CD4-positive, alpha-beta T cell treated with Interleukin-15 for 4 hours (primary cell): ENCODE data around the gene DHRS4.

Experiments used
- DNase-seq: peaks from one replicate; pipeline ENCODE4 v3.0.0-alpha.2; 2020; ENCODE audit warnings: low spot score

Gene DHRS4

DNA sequence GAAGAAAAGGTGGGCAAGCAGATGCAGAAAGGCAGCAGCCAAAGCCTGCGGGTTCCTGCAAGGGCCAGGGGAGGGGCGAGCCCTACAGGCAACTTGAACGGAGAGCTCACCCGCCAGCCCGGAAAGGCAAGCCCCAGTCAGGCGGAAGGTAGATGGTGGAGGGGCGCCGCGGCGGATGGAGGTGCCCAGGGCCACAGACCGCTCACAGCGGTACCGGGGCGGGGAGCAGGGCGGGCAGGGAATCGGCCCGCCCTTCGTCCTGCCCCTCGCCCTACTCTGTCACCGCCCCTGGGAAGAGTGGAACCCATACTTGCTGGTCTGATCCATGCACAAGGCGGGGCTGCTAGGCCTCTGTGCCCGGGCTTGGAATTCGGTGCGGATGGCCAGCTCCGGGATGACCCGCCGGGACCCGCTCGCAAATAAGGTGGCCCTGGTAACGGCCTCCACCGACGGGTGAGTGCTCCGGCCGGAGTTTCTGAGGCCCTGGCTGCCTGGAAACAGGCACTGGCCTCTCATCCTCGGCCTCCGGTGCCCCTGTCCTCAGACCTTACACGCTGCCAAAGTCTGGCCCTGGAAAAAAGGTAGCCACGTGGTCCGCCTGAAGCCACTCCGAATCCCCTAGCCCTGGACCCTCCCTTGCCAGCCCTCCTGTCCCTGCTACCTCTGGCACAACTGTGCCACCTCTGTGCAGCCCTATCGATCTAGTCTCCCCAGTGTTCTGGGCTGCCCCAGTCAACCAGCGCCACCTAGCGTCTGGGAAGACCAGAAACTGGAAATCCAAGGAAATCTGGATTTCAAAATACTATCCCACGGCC is at the start of gene DHRS4:
Gene DHRS4 (plus strand): TSS at position 307 of the 815 bp plus-strand sequence. CDS start 19 bp downstream, at position 326.
- DNase-seq = peak; percentile 82

DNA sequence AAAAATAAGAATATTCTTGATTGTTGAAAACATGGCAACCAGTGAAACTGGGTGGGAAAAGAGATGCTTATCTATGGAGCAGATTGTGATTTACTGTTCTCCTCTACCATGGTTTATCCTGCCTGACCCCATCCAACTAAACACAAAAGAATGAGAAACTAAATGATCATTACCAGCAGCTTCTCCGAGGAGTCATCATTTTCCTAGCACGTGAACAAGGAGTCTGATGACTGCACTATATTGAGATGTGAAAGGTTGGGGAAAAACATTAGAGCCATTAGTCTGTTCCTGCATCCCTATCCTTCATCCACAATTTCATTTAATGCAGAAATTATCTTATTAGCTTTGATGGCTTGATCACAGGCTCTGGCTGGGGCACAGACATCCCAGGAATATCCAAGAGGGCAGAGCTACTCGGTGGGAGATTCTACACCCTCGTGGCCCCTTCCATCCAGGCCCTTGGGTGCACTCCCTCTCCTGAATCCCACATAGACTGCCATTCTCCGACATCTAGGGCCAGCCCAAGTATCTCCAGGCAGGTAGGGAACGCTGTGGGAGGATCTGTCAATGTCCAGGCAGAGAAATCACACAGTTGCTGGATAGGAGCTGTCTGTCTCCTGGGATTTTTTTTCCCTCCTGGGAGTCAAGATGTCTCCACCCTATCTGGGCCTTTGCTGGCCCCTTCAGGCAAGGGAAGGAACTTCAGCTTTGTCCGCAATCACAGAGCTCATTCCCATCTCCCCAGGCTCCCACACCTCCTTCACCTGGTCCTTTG is 43.3 kb upstream of the DHRS4 start:
- peak; percentile 6 for DNase-seq

DNA sequence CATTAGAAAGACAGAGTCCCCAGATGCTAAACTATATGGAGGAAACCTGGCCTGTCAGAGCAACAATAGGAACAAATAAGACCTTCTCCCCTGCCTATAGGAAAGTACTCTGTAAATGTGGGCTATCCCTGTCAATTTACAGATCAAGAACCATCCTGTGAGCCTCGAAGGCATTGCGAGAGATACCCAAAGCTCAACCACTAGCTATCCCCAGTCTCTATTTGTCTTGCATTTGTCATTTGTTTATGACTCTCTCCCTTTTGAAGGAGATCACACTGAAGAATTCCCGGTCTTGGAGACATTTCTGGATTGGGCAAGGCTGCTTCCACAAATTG is 42.7 kb upstream of the DHRS4 start:
- no peak for DNase-seq

DNA sequence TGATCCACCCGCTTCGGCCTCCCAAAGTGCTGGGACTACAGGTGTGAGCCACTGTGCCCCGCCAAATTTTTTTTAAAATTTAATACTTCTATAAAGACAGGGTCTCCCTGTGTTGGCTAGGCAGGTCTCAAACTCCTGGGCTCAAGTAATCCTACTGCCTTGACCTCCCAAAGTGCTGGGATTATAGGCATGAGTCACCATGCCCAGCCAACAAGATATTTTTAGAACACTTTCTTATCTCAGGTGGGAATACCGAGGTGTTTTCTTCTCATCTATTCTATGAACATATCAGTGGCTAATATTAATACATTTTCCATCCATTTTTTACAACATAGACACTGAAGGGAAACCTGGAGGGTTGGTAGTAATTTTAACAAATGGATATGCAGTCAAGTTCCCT is 38.0 kb upstream of the DHRS4 start:
- no peak for DNase-seq

DNA sequence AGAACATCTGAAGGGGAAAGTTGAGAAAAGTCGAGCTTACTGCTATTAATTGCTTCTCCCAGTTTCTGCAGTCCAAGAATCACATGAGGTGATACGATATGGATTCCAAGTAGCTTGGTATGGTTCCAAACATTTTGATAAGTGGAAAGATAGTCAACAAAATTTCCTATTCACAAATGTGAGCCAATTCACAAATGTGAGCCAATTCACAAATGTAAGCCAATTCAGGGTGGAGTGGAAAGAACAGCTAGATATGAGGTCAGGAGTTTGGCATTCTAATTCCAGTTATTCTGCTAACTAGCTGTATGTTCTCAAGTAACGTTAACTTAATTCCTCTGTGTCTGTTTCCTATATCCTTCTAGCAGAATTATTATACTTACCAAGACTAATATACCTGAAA is 37.6 kb upstream of the DHRS4 start:
- DNase-seq = no peak

DNA sequence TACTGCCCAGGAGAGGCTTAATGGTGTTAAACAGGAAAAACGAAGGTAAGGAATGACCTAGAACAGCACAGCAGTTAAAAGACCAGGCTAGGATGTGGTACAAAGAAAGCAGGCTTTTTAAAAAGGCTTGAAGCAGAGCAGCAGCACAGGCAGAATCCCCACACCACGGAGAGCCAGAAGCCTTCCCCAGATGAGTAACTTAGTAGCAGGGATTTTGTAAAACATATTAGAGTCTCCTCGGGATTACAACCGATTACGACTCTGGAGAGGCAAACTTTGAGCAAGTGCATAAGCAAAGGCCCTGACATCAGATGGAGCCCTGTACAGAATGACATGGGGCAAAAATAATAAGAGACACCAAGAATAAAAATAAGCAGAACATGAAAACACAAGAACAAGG is 37.1 kb upstream of the DHRS4 start:
- DNase-seq = no peak

DNA sequence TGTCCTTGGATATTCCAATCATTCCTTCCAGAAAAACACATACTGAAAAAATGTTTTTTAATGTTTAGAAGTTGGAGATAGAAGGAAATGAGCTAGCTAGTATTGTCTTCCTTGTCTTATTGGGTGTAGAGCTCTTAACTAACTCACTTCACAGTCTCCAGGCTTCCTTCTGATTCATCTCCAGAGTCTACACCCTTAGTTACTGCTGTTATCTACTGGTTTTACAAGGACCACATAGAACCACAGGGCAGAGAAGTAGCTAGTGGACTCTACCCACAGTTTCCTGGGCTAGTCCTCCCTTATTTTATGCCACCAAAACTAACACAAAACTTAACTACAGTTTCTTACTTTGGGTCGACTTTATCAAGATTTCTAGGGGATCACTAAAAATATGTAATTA is 31.0 kb upstream of the DHRS4 start:
- no peak for DNase-seq

DNA sequence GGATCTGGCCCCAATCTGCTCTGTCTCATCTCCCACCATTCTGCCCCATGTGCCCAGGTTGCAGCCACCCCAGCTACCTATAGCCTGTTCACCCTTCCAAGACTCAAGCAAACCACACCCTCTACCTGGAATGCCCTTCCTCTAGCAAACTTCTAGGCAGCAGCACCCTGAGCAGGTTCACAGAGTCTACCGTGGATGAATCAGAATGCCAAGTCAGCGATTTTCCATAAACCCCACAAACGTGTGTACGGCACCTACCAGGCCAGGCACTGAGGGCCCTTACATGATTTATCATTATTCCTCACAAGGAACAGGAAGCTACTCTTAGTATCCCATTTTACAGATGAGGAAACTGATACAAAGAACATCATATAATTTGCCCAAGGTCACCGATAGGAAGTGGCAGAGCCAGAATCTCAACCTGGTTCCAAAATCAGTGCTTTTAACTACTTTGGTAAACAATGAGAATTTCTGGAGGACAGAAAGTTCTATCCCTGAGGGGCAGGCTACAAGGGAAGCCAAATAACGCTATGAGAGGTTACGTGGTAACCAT is 28.0 kb upstream of the DHRS4 start:
- DNase-seq = no peak

DNA sequence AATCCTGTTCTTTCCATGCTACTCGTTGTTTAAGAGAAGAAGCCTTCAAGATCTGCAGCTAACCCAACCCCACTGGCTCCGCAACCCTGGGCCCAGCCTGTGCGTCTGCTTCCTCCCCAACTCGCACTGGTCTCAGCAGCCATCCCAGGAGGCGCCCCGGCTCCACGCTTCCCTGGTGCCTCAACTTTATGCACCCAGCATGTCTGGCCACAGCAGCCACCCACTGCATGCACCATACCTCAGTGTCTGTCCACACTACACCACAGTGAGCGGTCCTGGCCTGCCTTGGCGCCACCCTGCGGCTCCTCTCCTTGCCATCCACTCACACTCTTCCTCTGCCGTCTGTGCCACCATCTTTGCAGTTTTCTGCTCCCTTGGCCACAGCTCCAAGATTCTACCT is 27.0 kb upstream of the DHRS4 start:
- no peak for DNase-seq

DNA sequence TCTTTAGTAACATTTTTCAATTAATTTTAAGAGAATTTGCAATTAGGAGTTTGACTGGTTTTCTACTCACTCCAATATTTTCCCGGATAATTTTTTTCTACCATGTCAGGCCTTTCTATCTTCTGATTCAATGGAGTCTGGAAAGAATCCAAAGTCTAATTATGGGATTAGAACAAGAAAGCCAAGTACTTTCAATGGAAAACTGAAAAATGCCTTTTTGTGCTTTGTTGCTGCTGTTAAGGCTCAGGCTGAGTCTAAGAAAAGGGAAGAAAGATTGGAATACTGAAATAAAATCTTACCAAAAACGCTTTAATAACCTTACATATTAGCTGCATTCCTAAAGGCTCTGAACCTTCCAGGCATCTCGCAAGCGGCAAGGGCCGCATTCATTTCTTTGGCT is 24.4 kb upstream of the DHRS4 start:
- no peak for DNase-seq

DNA sequence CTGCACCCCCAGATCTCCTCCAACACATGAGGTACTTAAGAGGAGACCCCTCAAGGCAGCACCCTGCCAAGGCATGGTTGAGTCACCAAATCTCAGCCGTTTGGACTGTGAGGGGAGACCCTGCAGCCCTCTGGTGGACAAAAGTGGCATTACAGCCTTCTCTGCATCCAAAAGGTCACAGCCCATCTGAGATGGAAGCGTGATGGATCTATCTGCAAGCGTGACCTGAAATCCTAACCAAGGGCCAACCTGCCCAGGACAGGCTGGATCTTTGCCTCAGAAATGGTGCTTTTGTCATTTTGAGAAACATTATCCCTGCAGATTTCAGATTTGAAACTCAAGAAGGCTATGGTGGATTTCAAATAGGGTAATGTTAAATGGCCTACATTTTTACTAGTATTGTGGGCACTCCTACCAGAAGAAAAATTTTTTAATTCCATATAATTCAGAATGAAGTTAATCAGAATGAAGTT is 23.7 kb upstream of the DHRS4 start:
- DNase-seq = peak; percentile 82

DNA sequence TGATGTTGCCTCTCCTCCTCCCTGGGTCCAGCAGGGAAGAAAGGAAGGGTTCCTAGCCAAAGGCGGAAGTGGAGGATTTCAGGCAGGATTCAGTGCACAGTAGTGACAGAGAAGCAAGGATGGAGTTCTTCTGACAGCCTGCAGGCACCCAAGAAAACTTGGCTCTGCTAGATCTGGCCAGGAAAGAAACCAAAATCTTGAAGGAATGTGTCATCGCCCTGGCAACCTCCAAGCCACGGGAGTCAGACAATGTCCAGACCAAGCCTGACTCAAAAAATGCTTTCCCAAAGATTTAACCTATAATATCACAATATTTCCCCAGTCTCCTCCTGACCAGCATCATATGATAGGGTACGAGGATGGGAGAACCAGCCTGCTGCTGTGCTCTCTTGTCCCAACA is 22.8 kb upstream of the DHRS4 start:
- DNase-seq = no peak

DNA sequence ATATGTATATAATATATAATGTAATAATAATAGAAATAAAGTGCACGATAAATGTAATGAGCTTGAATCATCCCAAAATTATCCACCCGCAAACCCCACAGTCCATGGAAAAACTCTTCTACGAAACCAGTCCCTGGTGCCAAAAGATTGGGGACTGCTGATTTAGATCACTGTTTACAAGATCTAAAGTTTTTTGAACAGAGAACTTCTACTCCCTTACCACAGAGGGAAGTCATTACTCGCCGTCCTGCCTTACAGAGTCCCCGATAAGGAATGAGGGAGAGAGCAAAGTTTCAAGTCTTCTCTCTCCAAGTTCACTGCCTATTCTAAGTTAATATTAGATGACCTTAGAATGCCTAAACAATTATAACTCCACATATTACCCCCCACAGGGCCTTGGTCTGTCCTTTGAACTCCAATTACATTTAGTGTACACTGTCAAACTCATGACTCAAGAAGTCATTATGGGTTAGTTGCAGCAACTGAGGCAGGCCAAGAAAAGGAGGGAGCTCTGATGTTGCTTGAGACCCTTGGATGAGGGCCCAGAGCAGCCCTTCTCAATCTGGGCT is 21.8 kb upstream of the DHRS4 start:
- no peak for DNase-seq

DNA sequence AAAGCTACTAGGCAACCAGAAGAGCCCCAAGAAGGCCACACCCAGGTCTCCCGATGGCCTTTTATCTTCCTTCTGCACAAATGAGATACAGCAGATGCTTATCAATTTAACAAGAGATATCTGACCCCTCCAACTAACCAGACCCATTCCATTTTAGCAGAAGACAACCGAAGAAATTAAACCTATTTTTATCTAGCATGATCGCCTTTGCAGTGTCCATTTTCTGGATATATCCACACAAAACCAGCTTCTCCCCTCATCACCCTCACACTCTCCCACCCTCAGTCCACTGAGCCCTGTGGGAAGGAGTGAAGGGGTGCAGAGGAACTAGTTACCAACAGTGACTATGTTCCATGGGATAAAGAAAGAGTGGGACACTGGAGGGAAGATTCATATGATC is 20.9 kb upstream of the DHRS4 start:
- no peak for DNase-seq

DNA sequence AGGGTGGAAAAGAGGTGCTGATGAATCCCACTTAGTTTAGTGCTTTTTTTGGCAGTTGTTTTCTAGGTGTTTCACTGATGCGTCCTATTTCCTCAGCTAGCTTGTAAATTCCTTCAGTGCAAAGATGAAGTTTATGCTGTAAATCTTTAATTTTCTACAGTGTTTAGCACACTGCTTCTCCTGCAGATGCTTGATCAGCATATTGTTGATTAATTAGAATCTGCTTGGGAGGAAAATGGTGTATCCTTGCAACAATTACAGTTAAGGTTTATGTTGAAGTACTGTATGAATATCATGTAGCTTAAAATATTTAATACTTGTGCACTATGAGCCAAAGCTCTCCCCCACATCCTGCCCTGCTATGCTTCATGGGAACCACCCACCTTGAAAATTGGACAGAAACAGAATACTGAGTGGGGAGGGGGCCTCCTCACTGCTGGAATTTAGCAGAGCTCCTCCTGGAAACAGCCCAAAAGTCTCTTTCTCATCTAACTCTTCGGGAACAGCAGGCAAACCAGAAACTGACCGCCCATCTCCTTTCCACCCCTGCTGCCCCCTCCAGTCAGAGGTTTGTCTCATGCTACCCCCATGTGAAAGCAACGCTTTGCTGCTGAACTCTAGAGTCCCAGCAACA is 20.3 kb upstream of the DHRS4 start:
- no peak for DNase-seq

DNA sequence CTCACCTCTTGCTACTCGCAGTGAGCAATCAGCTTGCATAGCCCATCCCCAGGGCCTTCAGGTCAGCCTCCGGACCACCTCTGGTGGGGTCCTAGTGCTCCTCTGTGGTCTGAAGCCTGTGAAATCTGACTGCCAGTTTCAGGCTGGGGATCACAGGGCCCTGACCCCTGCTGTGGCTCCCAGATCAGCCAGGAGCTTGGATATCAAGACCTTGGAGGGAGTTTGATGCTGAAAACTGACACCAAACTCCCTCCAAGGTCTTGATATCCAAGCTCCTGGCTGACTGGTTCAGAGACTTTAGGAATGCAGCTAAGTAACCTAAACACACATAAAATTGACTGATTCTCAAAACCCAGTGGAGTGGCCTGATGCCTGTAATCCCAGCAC is 19.8 kb upstream of the DHRS4 start:
- DNase-seq = no peak

DNA sequence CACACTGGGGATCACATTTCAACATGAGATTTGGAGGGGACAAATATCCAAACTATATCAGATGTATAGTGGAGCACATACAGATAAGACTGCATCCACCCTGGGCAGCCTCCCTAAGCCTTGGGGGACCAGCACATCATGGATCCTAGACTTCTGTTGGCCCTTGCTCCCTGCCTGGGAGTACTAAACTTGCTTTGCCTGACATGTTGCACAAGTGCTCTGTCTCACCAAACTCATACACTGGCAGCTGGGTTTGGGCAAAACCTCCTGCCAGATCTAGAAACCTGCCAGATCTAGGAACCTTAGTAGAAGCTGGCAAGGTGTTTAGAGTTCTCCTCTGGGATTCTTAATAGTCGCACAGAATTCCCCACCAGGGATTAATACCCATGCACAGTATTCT is 18.4 kb upstream of the DHRS4 start:
- no peak for DNase-seq

DNA sequence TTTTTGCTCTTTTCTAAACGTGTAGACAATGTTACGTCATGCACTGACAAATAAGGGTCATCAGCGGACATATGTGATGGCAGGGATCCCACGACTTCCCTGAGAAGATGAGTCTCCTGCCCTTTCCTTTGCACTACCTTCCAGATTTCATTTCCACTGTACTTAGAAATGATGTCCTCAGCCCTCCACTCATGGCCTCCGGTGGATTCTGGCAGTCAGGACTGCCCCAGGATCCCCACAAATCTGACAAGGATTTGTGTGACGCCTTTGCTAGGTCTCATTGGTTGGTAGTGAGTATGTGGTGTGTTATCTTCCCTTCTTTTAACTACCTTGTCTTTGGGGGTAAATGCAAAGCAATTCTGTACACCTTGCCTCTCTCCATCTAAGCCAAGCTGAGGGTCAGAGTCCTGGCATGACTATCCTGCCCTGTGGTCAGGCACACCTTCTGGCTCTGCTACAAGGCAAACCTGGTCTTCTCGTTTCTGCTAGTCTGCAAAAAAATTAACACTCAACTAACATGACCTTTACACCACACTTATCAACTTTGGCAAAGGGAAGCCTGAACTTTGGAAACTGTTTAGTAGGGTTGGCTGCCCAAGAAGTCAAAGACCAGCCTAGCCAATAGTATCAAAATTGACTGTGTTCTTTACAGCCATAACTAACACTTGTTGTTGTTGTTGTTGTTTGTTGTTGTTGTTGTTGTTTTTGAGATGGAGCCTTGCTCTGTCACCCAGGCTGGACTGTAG is 17.3 kb upstream of the DHRS4 start:
- DNase-seq = no peak

DNA sequence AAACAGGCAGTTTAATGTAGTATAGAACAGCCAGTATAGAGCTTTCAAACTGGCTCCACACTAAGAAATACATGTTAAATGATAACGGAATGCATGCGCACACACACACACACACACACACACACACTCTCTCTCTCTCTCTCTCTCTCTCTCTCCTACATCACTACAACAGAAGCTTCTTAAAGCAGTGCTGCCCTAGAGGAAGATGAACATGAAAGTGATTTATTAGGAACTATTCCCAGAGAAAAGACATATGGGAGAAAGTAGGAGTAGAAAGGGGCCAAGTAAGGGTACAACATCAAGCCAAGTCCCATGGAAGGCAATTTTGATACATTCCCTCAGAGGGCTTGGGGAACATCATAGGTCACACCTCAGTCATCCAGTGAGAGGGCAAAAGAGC is 16.4 kb upstream of the DHRS4 start:
- no peak for DNase-seq

DNA sequence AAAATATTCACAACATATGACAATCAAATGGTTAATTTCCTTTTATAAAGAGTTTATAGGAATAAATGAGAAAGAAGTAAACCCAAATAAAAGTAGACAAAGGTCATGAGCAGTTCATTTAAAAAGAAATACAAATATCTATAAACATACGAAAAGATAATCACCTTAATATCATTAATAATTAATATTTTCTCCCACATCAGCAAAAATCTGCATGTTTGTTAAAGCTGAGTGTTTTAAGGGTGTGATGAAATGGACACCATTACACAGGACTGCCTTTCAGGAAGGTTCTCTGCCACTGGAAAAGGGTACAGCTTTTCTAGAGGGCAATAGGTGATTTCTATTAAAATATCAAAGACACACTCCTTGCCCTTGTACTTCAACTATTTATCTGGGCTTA is 14.7 kb upstream of the DHRS4 start:
- no peak for DNase-seq

DNA sequence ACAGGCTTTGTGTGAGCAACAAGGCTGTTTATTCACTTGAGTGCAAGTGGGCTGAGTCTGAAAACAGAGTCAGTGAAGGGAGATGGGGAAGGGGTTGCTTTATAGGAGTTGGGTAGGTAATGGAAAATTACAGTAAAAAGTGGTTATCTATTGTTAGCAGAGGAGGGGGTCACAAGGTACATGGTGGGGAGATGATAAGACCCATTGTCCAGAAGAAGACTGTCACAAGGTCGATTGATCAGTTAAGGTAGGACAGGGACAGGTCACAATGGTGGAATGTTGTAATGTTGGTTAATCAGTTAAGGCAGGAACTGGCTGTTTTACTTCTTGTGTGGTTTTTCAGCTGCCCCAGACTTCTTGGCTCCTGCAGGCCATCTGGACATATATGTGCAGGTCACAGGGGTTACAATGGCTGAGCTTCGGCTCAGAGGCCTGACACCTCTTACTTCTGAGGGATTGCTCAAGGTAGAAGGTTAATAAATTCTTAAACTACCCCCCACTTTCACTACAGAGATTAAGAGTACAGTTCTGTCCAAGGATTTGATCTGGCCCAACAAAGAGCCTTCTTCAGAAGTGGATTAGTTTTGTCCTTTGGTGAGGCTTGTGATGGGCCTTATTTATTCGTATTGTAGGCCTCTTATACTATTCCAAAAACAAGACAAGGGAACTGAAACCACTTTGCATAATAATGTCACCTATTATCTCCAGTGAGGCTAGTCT is 13.8 kb upstream of the DHRS4 start:
- no peak for DNase-seq
